GM20431 (cell line): ENCODE measurements around the gene IWS1.
"Not testable (repeated sequence)": the region's sequence is repeated elsewhere in the genome, so short reads cannot be mapped to it uniquely, and the experiment has no call there.

ENCODE experiments used
- in situ Hi-C: fragments of 300-500 bp; cut with MseI, MboI; formaldehyde crosslinking; loops from one replicate; pipeline ENCODE4 v1.15.0; 2020; ENCODE audit warnings: low sequenced_read_pairs; ENCODE audit not compliant: unreplicated experiment

Gene IWS1

DNA sequence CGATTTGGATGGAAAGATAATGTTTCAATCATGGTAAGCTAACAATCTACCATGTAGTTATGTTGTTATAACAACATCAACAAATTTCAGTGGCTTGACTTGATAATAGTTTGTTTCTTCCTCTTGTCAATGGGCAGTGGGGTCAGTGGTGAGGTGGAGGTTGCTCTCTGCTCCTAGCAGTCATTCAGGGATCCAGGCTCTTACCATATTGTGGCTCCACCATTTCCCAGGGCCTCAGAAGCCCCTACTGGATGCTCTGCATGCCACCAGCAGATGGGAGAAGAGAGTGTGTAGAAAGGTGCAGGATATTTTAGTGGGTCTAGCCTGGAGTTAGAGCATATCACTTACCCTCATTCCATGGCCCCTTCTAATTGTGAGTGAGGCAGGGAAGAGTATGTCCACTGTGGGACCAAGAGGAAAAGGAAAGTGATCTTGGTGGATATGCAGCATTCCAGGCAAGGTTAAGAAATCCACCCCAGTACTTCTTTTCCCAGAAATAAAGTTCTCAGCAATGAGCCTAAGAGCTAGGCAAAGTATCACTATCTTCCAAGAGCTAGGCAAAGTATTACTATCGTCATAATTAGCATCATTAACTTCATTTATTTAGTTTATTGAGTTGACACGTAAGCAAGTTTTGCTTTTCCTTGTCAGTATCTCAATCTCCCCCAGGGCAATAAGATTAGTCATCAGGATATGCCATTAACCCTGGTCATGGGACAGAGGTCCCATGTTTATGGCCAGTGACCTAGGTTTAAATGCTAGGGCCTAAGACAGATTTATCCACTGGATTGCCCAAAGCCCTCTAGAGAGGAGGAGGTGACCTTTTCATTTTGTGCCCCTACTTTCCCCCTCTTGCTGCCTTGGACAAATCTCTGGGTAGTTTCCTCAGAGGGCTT lies 4.2 kb upstream of the IWS1 start:
- in situ Hi-C loops = no loop called here

DNA sequence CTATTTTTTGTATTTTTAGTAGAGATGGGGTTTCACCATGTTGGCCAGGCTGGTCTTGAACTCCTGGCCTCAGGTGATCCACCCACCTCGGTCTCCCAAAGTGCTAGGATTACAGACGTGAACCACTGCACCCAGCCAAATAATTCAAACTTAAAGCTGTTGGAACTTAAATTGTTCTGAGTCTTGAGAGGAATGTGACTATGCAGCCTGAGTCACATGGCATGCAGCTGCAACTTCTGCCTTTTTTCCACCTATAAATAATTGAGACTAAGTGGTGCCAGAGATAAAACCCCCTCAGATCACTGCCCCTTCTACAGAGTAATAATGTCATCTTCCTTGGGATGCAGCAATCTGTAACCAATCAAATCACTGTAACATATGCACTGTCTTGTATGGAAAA lies 3.1 kb upstream of the IWS1 start:
- in situ Hi-C loops = not testable (repeated sequence)

DNA sequence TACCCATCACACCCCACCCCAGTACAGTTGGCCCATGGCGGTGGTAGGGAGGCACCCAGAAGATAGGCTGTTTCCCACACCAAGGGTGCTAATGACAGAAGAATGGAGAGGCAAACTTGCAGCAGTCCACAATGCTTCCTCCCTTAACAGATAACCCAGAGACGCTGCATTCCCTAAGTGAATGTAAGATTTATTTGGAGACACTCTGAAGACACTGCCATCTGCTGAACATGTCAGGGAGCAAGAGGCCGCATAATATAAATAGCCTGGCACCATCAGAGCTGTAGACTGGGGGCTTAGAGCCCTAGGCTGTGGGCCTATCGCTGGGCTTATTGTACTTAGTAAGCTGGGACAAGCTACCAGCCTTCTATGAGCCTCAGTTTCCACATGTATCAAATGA lies 2.2 kb upstream of the IWS1 start:
- in situ Hi-C loops = no loop called here

DNA sequence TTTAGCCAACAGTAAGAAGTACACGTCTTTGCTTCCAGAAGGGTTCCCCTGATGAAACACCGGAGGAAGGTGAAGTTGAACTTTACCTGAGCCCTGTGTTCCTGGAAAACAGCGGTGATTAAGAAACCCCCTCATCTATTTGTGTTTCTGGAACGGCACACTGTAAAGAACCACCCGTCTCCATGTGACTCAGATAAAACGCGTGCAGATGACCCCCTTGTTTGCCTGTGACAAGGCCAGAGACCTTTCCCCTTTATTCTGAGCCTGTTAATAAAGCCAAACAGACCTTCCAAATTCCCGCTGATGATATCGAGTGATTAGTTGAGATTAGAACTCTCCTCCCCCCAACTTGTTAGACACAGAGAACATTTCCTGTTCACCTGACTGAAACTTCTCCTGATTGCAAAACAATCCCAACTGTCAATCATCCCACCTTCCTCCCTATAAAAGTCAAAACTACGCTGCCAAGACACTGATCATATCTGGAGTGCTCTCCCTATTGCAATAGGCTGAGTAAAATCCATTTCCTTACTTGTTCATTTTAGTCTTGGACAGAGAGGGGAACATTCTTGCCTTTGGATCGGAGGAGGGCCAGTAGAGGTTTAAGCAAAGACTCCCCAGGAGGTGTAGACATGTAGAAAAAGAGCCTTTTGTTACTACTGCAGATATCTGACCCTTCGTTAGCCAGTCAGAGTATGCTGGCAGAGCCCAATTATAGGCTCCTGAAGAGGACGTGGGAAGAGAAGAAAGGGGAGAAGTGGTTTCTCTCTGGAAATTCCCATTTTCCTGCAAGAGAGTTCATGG lies 914 bp upstream of the IWS1 start:
- in situ Hi-C loops = no loop called here

DNA sequence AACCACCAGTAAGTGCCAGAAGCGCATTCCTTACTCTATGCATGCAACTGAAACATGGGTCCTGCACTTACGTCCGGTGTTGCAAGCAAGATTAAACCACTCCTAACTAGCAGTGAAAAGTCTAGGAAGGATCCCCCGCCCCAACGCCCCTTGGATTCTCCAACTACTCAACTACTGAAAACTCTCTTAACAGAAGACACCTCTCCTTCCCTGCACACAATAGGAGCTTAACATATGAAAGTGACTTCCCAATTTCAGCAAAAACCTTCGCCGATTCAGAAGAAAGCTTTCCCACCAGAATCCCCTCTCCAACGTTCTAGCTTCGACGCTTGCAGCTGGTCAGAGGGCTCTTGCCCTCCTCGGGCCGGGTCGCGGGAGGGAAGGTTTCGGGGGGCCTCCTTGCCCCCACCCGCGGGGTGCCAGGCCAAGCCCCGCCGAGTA lies 578 bp downstream of the IWS1 start:
- in situ Hi-C loops = no loop called here

DNA sequence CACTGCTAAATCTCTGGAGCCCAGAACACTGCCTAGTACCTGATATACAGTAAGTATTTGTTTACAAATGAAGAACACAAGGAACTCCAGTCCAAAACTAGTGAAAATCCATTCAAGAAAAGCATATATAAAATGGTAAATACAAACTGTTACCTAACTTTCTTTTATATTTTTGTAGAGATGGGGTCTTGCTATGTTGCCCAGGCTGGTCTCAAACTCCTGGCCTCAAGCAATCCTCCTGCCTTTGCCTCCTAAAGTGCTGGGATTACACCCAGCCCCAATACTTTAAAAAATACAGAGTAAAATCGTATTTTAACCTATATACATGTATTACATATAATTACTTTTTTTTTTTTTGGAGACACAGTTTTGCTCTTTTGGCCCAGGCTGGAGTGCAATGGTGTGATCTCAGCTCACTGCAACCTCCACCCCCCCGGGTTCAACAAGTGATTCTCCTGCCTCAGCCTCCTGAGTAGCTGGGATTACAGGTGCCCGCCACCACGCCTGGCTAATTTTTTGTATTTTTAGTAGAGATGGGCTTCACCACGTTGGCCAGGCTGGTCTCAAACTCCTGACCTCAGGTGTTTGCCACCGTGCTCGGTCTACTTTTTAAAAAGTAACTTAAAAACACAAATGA lies 2.0 kb downstream of the IWS1 start:
- in situ Hi-C loops = not testable (repeated sequence)

DNA sequence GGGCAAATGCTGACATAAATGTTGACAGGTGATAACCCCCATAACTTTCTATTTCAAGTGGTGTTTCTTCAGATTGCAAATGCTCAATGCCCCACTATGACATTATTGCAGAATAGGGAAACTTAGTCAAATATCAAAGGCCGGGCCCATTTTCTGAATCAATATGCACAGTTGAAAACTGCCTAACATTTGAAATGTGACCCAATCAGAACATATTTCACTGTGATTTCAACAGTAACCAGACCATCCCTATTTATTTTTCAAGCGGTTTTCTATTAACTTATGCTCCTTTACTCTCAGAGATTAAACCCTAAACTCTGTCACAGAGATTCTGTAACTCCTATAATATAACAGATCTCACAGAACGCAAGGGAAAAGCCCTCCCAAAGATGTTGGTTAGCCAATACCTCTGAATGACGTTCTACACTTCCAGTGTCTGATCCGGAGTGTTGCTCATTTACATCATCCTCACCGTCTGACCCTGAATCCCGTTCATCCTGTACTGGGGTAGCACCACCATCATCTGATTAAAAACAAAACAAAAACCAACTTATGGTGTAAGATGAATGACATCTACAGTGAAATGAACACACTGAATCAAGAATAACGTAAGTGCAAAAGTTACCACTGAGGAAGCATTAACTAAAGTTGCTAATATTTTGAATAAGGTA lies 2.9 kb downstream of the IWS1 start:
- in situ Hi-C loops = no loop called here

DNA sequence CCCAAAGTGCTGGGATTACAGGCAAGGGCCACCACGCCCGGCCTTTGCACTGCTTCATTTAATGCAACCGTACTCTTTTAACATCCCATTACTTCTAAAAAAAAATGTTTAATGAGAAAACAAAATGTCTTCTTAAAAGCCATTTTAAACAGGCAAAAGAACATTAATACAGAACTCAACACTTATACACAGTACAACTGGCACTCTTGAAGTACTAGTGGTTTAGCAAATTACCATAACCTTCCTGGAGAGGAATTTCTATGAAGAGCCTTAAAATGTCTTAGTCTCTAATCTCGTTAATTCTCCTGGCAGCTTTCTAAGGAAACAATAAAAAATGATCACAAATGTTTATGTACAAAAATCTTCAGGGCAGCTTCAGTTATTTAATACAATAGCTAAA lies 5.9 kb downstream of the IWS1 start:
- in situ Hi-C loops = no loop called here

DNA sequence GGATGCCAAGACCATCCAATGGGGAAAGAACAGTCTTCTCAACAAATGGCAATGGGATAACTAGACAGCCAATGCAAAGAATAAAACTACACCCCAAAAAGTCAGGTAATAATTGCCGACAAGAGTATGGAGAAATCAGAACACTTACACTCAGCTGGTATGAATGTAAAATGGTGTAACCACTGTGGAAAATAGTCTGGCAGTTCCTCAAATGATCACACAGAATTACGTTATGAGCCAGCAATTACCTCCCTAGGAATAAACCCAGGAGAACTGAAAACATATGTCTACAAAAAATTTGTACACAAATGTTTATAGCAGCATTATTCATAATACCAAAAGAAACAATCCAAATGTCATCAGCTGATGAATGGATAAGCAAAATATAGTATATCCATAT lies 8.8 kb downstream of the IWS1 start:
- in situ Hi-C loops = no loop called here

DNA sequence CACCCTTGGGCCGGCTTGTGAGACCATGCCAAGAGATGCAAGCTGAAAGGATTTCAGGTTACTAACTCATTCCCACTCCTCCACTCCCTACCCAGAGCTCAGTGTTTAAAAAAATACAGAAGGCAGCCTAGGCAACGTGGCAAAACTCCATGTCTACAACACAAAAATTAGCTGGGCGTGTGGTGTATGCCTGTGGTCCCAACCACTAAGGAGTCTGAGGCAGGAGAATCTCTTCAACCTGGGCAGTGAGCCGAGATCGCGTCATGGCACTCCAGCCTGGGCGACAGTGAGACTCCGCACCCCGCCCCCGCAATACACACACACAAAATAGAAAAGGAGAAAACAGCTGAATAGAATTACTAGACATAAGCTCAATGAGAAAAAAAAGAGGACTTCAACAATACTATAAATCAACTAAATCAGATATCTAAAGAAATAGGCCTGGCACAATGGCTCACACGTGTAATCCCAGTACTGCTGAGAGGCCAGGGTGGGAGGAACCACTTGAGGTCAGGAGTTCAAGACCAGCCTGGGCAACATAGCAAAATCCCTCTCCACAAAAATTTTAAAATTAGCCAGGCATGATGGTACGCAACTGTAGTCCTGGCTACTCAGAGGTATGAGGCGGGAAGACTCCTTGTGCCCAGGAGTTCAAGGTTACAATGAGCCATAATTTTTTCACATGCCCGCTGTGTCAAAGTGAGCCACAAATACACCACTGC lies 10.1 kb downstream of the IWS1 start:
- in situ Hi-C loops = no loop called here

DNA sequence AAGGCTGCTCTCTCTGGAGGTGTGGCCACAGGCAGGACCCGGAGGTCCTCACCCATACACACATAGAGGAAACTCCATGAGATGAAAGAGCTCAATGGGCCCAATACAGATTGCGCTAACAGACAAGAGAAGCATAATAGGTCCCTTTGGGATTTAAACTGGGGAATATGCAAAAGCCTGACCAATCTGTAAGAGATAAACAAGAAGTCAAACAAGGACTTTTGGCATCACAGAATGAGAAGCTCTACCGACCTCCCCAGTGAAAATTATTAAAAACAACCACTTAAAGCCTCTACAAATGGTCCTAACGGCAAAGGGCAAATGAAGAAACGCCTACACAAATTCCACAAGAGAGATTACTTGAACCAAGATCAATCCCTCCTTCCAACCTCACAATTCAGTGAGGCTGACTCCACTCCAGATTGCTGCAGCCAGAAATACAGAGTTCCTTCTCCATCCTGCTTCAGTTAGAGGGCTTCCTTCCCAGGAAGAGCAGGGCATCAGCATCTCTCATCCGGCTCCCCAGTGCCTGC lies 10.8 kb downstream of the IWS1 start:
- in situ Hi-C loops = no loop called here

DNA sequence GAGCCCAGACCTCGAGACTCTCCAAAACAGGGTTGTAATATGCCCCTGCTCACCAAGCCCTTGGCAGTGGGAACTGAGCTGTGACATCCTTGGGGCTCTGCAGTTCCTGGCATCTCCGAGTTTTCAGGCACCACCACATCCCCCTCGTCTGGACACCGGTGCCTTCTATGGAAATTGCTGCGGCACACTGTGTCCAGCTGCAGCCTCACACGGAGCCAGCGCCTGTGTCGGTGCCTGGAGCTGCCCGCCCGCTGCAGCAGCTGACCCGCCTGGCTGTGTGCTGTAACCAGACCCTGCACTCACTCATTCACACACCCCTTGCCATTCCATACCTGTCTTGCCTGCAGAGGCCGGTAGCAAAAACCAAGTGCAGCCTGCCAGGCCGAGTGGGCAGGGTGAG lies 11.8 kb downstream of the IWS1 start:
- in situ Hi-C loops = no loop called here

DNA sequence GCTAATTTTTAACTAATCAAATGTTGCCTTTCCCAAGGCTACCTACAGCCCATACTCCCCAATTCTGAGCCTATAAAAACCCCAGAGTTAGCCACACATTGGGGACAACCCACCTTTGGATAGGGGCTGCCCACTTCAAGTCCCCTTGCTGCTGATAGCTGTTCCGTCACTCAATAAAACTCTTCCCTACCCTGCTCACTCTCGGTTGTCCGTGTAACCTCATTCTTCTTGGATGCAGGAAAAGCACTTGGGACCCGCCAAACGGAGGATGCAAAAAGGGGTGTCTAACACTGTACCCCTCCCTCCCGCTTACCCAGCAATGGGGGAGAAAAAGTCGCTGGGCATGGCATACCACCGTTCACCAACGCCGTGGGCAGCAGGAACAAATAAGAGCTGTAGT lies 12.2 kb downstream of the IWS1 start:
- in situ Hi-C loops = no loop called here

DNA sequence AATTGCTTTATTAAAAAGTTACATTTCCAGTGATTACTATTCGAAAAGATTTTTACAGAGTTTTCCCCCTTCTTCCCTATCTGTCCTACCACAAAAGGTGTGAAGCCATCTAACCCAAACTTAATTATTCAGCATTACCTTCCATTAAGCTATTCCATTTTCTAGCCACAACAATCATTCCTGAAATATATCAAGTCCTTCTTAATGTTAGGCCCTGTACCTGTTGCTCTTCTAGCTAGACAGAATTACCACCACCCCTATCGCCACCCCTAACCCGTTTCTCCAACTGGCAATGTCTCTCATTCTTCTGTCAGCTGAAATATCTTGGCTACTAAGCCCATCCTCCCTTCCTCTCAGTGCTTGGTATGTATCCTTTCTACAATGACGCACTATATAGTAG lies 13.9 kb downstream of the IWS1 start:
- in situ Hi-C loops = no loop called here

DNA sequence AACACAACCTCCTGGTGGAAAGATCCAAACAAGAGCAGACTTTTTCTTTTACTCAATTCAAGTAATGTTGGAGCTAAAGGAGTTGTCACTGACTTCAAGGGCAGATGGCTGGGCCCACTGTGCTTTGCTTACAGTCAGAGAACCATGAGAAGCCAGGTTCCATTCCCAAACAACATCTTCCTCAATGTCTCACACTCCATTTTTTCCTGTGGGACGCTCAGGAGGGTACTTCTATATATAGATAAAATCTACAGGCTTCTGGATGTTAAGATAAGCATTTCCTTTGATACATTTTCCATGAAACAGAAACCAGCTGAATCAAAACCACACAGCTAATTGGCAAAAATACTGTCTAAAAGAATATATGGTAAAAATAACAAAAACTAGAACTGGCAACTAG lies 14.4 kb downstream of the IWS1 start:
- in situ Hi-C loops = no loop called here

DNA sequence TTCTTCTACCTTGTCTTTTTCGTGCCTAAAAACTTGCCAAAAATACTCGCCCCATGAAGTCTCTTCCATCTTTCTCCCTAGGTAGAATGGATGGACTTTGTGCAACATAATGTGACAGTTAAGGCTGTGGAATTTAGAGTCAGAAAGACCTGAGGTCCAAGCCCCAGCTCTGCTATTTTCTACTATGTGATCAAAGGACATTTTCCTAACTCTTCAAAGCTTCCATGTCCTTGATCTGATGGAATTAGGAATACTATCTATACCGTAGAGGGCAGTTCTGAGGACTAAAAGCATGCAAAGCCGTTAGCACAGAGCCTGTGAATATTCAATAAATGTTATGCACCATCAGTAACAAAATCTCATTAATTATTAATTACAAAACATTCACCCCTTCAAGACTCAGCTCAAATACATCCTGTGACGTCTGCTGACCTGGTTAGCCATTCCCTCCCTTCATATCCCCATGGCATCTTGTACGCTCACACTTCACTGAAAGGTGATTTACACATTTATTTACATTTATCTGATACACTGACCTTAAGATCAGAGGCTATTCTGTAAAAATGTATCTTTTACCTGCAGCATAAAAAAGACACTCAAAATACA lies 15.1 kb downstream of the IWS1 start:
- in situ Hi-C loops = no loop called here

DNA sequence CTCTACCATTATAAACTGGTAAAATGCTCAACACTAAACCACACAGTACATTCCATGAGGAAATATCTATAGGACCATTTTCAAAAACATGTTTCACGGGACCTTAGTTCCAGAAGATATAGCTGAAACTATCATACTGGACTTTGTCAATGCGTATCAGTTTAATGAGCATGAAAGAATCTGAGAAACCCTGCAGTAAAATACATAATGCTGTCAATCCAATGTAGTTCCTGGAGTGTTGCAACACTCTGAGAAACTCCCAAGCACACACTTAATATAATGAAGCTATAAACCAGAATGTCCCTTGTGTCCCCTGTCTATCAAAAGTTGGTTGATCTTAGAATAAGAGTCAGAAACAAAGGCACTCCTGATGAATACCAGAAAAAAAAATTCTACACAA lies 16.2 kb downstream of the IWS1 start:
- in situ Hi-C loops = no loop called here

DNA sequence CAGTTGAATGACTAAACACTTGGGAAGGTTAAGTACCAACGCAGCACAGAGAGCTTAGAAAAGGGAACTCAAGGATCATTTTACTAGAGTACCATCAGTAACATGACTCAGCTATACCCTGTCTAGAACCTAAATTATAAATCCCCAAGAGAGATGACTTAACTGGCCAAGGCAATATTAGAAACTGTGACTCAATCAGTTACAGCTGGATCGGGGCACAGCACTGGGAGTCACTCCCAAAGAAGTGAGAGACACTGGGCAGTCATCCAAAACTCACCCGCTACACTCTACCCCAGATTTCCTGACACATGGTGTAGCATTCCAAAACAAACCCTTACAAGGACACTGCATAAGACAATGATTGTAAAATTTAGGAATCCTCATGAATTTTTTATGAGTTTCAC lies 17.7 kb downstream of the IWS1 start:
- in situ Hi-C loops = no loop called here

DNA sequence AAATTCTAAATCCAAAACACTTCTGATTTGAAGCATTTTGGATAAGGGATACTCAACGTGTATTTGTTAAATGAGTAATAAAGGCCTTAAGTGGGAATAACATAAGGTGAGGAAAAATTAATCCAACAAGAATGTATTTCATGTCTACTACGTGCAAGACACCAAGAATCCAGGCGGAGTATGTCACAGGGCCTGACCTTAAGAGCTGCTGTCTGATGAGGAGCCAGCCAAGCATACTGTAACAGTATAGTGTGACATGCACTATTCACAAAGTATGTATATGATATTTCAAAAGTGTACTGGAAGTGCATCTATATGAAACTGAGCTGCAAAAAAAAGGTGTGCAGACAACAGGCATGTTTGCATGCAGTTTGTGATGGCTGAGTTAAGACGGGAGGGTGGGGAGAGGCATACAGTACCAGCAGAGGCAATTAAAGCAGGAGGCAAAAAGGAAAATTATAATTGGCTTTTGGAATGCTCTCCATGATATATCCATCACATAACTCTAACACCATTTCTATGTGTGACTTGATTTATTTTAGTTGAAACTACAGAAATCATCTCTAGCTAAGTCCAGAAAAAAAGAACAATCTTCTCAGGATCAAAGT lies 18.2 kb downstream of the IWS1 start:
- in situ Hi-C loops = no loop called here
